ENCODE results near the gene RETREG2.

The RETREG2 gene

DNA sequence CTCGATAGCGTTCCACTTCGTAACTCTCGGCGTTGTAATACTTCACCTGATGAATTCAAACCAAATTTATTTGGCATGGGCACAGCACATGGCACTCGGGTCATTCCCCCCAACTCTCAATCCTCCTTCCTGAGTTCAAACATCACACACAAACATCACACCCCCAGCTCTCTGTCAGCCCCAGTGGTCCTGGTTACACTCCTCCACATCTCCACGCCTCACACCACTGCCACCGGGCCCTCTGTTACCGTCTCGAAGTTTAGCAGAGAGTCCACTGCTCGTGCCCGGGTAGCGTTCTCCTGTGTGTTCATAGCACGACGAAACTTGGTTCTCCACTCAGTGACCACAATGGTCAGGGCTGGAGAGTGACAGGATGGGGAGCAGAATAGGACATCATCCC, 36.1 kb downstream of the RETREG2 start:
- TF ChIP-seq, protein P1, sequence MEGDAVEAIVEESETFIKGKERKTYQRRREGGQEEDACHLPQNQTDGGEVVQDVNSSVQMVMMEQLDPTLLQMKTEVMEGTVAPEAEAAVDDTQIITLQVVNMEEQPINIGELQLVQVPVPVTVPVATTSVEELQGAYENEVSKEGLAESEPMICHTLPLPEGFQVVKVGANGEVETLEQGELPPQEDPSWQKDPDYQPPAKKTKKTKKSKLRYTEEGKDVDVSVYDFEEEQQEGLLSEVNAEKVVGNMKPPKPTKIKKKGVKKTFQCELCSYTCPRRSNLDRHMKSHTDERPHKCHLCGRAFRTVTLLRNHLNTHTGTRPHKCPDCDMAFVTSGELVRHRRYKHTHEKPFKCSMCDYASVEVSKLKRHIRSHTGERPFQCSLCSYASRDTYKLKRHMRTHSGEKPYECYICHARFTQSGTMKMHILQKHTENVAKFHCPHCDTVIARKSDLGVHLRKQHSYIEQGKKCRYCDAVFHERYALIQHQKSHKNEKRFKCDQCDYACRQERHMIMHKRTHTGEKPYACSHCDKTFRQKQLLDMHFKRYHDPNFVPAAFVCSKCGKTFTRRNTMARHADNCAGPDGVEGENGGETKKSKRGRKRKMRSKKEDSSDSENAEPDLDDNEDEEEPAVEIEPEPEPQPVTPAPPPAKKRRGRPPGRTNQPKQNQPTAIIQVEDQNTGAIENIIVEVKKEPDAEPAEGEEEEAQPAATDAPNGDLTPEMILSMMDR (IDR thresholded peaks at IDR 0.05; ENCODE audit: low read depth, low read length), result no peak
- H3K4me3 ChIP-seq (ENCODE audit: low read depth, low read length), result no peak overlapping the region
- no peak for DNase-seq (ENCODE audit: low read depth, low spot score)
- in situ Hi-C loops (cut with HindIII; ENCODE audit: low sequenced_read_pairs), result no loop called here

GRCh38 chr2:219214786-219215185, 36.7 kb downstream of the RETREG2 start:
- in situ Hi-C loops (cut with HindIII; ENCODE audit: low sequenced_read_pairs), result no loop called here
- TF ChIP-seq, protein P1 (IDR thresholded peaks at IDR 0.05; ENCODE audit: low read depth, low read length), result no peak
- no peak for DNase-seq (ENCODE audit: low read depth, low spot score)
- no peak overlapping the region for H3K4me3 ChIP-seq (ENCODE audit: low read depth, low read length)

GRCh38 chr2:219215871-219216534, 37.9 kb downstream of the RETREG2 start:
- DNase-seq (ENCODE audit: low read depth, low spot score), result no peak
- in situ Hi-C loops (cut with HindIII; ENCODE audit: low sequenced_read_pairs), result no loop called here
- TF ChIP-seq, protein P1 (IDR thresholded peaks at IDR 0.05; ENCODE audit: low read depth, low read length), result no peak
- no peak overlapping the region for H3K4me3 ChIP-seq (ENCODE audit: low read depth, low read length)

DNA sequence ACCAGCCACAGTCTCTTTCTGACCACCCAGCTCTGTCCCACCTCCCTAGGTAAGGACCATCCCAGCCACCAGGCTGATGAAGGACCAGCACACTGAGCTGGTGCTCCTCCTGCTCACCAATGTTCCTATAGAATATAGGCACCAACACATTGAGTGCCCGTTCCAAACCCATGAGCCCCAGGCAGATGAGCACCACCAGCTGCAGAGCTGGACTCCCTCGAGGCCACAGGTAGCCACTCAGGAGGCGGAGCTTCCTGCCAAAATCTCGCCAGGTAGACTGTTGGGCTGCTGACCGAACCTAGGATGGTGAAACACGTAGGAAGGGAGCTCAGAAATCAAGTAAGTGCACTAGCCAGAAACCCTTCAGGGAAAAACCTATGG, 38.5 kb downstream of the RETREG2 start:
- TF ChIP-seq, protein P1 (IDR thresholded peaks at IDR 0.05; ENCODE audit: low read depth, low read length), result no peak
- in situ Hi-C loops (cut with HindIII; ENCODE audit: low sequenced_read_pairs), result no loop called here
- H3K4me3 ChIP-seq (ENCODE audit: low read depth, low read length), result no peak overlapping the region
- no peak for DNase-seq (ENCODE audit: low read depth, low spot score)

DNA sequence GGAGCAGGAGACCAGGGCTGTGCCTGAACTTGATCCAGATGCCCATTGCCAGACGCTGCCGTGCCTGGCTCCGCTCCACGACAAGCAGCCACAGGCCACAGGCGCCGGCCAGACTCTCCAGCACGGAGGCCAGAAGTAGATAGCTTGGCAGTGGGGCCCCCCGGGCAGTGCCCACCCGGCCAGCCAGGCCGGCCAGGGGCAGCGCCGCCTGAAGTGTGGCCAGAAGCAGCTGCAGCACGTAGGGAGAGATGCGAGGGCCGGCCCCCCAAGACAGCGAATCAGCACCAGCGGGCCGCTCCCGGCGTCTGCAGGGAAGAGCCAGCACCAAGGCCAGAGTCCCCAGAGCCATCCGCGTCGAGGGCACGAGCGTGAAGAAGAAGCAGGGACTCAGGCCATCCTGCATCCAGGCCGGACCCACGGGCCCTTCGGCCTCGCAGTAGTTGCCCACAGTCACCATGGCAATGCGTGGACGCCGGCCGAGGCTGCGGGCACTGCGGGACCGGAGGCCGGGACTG, 40.2 kb downstream of the RETREG2 start:
- in situ Hi-C loops (cut with HindIII; ENCODE audit: low sequenced_read_pairs), result no loop called here
- TF ChIP-seq, protein P1 (IDR thresholded peaks at IDR 0.05; ENCODE audit: low read depth, low read length), result no peak
- DNase-seq (ENCODE audit: low read depth, low spot score), result peak; percentile 80
- H3K4me3 ChIP-seq (ENCODE audit: low read depth, low read length), result peak overlapping the region; percentile 48

DNA sequence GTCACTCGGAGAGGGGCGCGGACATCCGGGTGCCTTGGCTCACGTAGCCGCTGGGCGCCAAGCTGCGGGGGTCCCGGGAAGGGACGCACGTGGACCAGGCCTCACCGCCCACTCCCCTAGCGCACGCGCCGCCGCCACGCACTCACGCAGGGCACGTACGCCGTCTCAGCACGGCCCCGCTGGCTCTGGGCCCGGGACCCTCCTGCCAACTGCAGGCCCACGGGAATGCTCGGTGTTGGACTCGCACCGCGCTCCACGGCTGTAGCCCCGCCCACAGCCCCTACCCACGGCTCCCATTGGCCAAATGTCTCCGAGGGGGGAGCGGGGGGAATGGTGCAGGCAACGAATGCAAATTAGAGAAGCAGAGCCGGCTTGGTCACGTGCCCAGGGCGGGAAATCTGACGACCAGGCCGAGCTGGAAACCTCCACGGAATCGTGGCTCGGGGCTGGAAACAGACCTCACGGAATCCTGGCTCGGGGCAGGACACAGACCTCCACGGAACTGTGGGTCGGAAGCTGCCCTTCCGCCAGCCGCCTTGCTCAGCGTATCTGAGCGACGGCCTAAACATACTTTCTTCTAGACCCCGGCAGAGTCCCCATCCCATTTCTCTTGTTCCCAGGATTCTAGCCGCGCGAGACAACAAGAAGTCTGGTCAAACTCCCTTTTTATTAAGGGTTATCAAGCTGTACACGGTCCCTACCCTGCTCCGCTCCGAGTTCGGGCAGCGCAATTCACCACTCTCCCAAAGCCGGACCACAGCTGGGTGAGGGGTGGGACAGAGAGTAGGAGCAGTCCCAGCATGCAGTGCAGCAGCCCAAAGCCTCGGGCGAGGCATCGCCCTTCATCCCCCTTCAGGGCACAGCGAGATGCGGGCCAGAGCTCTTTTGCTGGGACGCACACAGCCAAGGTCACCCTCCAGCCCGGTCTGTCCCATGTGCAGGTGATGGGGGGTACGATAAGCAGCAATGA, 40.9 kb downstream of the RETREG2 start, which contains the start of gene ABCB6:
ABCB6 (minus strand) TSS at position 227 of the 970 bp plus-strand sequence. CDS start 285 bp downstream, outside the sequence.
- in situ Hi-C loops (cut with HindIII; ENCODE audit: low sequenced_read_pairs), result no loop called here
- TF ChIP-seq, protein P1 (IDR thresholded peaks at IDR 0.05; ENCODE audit: low read depth, low read length), result no peak
- peak within 1 kb of the TSS; percentile 48 for H3K4me3 ChIP-seq (ENCODE audit: low read depth, low read length)
- peak; percentile 94 for DNase-seq (ENCODE audit: low read depth, low spot score)
